Caki2 (cell line): ENCODE data around the gene SYT7. TPM values are rescaled to one million over a fixed set of nuclear protein-coding genes. Genes with fewer than 3 reads are reported as not detected.

Experiments
- DNase-seq: peaks from one replicate; pipeline ENCODE4 v3.0.0-alpha.2; 2015; ENCODE audit warnings: low read depth
- in situ Hi-C: cut with HindIII; loops from 2 replicates; pipeline ENCODE4 v1.10.0; 2016; ENCODE audit warnings: low sequenced_read_pairs, low pct_unique_long_range_greater_than_20kb, mixed read lengths
- total RNA-seq: library from RNA; depleted of rRNA; stranded (reverse); fragments of >200 nt; shearing (Covaris generic); gene quantifications from 2 replicates; pipeline ENCODE4 v1.2.3, GENCODE V29; 2014; ENCODE audit warnings: low replicate concordance

Gene SYT7
- total RNA-seq, 1 experiment from 2014 or later, result 0.41 TPM

DNA sequence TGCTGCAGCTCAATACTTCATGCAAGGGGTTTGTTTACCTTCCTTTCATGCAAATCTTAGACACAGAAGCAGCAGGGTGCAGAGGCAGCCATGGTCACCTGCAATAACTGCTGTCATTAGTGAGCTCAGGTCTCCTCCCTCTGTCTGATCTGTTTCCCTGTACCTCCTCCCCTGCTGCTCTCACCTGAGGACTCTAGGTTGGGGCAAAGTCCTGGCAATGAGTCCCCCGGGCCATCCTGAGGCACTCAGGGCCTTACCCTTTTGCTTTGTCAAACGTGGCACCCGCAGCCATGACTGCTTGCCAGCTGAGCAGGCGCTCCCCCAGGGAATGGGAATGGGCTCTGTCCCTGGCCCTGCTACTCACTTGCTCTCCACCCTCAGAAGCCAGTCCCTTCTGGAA, 68.4 kb downstream of the SYT7 start:
- in situ Hi-C loops, result no loop called here
- no peak for DNase-seq

DNA sequence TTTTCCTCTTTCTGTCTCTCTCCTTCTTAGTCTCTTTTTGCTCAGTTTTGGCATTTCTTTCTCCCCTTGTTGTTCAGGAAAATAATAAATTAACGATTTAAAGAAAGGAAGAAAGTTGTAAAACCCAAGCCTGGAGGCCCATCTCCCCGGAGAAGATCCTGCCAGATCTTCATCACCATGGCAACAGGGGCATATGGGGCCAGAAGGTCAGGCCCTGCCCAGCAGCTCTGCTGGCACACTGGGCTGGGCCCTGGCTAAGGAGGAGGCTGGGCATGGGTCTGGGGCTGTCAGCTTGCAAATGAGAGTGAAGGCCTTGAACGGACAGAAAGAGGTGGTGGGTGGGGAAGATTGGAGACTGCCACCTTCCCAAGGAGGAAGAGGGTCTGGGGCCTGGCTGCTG, 69.5 kb downstream of the SYT7 start:
- no peak for DNase-seq
- in situ Hi-C loops, result no loop called here

DNA sequence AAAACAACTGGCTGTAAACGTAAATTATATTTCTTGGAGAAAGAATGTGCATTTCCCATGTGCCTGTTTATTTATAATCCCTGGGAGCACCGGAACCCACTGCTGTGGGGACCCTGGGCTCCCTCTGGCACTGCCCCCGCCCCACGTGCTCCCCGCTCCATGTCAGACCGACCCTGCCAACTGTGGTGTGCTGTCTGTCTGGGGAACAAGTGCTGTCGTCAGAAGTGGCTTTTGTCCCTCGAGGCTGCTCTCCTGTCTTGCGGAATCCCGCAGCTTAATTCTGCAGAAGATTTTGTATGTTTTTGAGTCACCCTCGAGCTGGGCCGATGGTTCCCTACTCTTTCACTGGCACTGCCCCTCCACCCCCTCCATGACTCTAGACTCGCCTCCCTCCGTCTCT, 69.9 kb downstream of the SYT7 start:
- in situ Hi-C loops, result no loop called here
- no peak for DNase-seq

DNA sequence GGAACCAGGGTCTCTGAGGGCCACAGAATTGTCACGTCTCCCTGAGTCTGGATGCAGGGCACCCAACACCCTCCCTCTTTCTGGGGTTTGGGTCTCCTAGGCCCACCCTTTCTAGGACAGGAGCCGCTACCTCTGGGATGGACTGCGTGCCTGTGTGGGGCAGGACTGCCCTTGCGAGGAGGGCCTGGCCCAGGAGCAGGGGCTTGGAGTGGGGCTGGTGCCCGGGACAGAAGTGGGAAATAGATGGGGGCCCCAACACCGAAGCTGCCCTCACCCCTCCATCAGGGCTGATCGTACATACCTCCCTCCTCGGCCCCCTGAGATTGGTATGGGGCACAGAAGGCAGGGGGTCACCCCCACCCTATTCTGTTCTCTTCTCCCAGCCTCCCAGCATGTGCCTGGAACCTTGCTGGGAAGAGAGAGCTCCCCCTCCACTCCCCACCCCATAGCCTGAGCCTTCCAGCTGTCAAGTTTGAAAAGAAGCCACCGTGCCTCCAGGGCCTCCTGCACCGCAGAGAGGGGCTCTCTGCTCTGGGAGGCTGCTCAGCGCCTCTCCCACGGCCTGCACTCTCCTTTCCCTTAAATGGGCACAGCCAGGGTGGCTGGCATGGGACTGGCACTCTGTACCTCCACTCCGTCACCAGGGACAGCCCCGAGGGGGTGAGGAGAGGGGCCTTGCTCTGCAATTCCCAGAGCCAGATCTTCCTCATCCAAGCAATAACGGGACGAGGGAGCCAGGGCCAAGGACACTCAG, 70.5 kb downstream of the SYT7 start:
- DNase-seq, result no peak
- in situ Hi-C loops, result no loop called here

DNA sequence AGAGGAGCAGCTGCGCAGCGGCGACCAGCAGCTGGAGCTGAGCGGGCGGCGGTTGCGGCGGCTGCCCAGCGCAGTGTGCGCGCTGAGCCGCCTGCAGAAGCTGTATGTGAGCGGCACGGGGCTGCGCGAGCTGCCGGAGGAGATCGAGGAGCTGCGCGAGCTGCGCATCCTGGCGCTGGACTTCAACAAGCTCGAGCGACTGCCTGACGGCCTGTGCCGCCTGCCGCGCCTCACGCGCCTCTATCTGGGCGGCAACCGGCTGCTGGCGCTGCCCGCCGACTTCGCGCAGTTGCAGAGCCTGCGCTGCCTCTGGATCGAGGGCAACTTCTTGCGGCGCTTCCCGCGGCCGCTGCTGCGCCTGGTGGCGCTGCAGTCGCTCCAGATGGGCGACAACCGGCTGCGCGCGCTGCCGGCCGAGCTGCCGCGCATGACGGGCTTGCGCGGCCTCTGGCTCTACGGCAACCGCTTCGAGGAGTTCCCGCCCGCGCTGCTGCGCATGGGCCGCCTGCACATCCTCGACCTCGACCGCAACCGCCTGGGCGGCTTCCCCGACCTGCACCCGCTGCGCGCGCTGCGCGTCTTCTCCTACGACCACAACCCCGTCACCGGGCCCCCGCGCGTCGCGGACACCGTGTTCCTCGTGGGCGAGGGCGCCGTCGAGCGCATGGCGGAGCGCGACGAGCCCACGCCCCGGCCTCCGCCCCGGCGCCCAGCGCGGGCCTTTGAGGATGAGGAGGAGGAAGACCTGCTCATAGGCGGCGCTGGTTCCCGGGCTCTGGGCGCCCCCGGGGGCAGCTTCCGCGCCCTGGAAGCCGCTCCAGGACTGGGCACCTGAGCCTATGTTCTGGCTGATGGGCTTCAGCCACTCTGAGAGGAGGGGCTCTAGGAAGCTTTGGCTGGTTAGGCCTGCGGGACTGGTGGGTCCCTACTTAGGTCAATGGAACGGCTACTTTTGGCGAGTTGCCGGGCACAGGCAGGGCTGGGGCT, 71.5 kb downstream of the SYT7 start:
- in situ Hi-C loops, result no loop called here
- no peak for DNase-seq

DNA sequence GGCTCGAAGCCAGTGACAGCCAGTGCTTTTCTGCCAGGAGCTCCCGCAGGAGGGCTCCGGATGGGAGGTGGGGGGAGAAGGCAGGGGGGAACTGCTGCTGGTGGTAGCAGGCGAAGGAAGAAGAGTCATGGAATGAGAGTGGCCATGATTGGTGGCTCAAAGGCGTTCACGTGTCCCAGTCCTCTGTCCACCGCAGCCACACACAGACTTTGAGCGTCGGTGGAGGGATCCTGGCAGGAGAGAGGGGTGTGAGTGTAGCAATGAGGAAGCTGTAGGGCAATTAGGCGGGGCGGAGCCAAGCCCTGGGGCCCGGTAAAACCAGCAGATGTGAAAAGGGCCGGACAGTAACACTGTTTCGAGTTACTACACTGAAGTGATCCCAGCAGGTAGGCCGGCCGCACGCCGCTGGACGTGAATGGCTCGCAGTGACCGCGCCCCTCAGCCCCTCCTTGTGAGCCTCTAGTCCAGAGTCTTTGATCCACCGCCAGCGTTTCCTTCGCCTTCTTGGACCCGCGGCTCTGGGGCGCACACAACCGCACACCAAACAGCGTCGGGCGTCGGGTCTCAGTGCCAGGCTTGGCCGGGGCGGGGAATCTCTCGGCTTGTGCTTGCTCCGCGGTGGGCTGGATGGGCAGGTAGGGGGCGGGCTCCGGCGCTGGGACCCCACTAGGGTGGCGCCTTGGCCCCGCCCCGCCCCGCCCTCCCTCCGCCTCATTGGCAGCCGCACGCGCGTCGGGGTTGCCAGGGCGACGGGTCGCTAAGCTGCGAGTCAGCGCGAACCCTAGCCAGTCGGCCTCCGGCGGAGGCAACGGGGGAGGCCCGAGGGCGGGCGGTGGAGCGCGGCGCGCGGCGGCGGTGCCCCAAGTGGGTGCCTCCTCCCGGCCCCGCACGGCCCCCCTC, 72.7 kb downstream of the SYT7 start, which contains the start of gene LRRC10B:
TSS of gene LRRC10B (plus strand) at position 788 of the 900 bp plus-strand sequence. CDS start 250 bp downstream, outside the sequence.
- in situ Hi-C loops, result no loop called here
- no peak for DNase-seq

DNA sequence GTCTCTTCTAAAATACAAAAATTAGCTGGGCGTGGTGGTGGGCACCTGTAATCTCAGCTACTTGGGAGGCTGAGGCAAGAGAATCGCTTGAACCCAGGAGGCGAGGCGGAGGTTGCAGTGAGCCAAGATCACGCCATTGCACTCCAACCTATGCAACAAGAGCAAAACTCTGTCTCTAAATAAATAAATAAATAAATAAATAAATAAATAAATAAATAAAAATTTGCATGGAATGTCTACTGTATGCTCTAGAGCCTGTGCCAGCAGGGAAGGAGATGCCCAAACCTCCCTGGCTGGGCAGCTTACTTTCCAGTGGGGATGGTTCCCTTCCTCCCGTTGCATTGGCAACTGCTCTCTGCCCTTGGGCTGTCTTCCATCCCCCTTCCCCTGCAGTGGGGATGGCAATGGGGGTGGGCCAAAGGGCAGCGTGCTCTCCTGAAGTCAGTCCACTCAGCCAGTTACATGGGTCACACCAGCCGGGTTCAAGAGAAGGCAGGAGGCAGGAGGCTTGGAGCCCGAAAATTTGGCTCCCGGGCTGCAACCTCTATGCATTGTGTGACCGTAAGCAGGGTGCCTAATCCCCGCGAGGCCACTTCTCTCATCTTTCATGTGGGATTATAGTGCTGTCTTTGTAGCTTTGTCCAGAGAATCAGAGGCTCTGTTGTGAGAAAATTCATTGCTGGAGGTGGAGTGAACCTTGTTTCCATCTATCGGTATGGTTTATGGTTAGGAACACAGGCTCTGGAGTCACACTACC, 73.7 kb downstream of the SYT7 start:
- in situ Hi-C loops, result no loop called here
- DNase-seq, result no peak

DNA sequence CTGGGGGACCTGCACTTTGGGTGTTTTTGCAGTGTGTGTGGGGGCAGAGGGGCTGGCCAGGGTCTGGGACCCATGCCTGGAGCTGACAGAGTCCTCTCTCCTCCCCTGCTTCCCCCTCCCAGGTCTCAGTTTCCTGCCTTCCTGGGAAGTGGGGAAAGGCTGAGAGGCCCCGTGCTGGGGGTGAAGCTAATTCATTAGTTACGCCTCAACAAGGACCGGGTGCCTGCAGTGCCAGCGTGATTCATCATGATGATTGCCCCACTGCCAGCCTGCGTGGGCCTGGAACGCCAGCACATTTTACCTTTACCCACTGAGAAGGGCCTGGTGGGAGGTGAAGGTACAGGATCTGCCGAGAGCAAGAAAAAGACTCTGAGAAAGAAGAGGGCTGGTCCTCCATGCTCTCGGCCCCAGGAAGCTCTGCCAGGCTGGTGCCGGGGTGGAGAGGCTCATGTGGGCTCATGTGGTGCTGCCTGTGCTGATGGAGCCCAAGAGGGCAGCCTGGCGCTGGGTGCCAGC, 75.2 kb downstream of the SYT7 start:
- DNase-seq, result no peak
- in situ Hi-C loops, result no loop called here

DNA sequence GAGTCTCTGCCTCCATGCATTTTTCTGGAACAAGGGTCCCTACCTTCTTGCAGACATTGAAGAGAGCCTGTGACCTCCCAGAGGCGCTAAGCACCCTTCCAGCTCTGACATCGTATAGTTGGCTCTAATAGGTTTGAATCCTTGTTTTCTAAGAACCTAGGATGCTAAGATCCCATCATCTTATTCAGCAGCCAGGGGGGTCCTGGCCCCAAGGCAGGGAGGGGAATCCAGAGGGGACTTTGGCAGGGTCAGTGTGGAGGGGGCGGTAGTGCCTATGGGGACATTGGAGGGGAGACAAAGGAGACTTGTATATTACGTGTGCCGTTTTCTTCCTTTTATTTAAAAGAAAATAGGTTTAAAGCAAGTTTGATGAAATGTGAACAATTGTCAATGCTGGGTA, 75.8 kb downstream of the SYT7 start:
- in situ Hi-C loops, result no loop called here
- DNase-seq, result no peak

DNA sequence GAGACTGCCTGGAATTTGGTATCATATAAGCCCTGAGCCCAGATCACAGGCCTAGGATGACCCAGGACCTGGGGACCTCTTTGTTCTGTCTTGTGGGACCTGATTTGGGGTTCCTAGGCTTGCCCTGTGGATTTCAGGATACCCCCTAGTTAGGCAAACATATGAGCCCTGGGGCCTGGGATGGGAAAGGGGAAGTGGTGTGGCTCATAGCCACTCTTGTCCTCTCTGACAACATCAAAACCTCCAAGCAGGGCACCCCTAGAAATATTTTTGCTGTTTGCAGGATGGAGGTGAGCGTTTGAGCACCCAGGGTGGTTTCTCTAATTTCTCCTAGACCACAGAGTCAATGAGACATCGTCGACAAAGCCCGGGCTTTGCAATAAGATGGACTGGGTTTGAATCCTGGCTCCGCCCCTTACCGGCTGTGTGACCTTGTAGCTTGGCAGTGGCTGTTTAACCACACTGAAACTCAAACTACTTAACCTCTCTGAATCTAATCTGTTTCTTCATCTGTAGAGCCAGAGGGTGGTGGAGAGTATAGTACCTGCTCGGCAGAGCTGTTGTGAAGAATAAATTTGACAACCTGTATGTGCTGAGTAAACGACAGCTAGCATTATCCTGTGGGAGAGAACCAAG, 77.6 kb downstream of the SYT7 start:
- DNase-seq, result no peak

DNA sequence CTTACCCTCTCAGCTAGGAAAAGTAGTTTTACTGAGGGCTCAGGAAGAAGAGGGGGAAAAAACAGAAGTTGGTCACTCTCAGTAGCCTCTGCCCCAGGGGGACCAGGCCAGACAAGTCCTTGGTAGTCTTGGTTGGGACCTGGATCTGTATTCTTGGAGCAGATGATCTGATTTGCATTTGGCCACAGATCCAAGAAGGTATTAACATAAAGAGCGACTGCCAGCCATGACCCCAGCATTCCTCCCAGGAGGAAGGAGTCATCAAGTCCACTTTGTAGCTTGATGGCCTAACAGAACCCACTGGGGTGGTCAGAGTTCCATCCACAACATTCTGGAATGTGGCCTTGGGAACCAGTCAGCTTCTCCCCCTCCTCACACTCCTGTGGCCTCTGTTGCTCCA, 78.4 kb downstream of the SYT7 start:
- in situ Hi-C loops, result no loop called here
- no peak for DNase-seq

More for the DNA sequence above, 77.6 kb downstream of the SYT7 start:
- in situ Hi-C loops, result no loop called here

DNA sequence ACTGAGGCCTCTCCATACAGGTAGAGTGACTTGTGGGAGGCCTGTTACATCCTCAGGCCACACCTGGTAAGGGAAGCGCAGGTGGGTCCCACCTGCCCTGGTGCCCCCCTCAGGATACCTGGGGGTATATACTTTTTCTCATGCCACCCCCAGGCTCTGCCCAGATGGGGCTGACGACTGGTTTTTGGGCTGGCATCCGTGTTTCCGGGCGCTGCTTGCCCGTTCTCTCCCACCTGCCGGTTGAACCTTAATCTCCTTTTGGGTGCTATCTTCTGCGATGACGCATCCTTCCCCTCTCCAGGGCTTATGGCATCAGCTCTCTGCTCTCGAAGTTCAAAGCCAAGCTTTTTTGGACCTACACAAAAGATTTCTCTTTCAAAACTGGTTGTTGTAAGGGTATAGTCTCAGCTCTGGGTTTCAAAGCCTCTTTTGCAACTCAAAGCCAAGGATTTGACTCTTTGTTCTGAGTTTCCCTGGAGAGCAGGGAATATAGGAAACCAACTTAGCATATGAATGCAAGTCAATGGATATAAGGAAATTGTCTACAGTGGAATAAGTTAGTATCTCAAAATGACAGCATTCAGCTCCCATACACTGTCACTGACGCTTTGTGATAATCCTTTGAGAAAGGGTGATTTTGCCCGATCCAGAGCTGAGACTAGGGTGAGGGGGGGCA, 80.9 kb downstream of the SYT7 start:
- DNase-seq, result no peak
- in situ Hi-C loops, result no loop called here

DNA sequence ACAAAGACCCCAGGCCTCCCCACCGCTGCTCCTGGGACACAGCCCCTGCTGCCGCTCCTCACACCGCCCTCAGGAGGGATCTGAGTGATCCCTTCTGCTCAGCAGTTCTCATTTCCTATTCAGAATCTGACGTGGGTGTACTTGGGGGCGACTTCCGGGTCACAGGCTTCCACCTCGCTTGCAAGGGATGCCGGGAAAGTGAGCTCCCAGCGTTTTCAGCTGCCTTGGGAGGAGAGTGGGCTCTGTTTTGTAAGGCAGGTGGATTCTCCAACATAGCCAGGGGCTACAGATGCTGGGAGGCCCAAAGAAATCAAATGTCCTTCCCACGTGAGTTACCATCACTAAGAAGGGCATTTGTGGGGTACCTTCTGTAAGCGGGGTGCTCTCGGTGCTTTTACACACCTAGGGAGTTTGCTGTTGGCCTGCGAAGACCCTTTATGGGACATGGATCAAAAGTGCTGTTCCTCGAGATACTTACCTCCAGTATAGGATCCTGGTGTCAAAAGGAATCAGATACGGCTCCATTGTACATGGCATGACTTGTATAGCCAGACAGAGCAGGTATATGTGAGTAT, 82.0 kb downstream of the SYT7 start:
- in situ Hi-C loops, result no loop called here
- no peak for DNase-seq

DNA sequence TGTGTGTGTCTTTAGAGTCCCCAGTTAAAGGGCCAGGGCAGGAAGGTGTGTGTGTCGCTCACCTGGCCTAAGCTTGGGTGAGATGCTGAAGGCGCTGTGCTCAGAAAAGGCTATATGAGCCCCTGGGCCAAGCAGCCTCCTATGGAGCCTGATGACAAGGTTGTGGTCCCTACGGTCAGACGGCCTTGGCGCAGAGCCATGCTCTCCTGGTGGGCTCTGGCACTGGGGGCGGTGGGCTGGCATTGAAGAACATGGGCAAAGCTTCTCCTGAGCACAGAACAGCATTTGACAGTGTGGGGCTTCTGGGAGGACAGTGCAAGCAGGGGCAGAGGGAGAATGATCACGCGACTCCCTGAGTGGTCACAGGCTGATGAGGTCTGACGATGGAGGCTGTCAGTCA, 83.0 kb downstream of the SYT7 start:
- in situ Hi-C loops, result no loop called here
- no peak for DNase-seq

DNA sequence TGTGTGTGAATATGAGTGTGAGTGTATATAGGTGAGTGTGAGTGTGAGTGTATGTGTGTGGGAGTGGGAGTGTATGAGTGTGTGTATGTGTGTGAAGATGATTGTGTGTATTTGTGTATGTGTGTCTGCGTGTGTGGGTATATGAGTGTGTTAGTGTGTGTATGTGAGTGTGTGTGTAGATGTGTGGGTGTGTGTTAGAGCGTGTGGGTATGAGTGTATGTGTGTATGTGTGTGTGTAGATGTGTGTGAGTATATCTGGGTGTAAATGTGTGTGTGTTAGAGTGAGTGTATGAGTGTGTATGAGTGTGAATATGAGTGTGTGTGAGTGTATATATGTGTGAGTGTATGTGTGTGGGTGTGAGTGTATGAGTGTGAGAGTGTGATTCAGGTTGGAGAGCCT, 83.4 kb downstream of the SYT7 start:
- in situ Hi-C loops, result no loop called here
- DNase-seq, result no peak
